Head of caudate nucleus (tissue), 42 donors: ENCODE data around the gene SHISA6.
A peak's percentile ranks its signal among the peaks of the same experiment; 100 is the strongest.

Experiments
- DNase-seq, 42 donors: peaks; one replicate each; pipeline versions ENCODE4 v3.0.0 to v3.0.0-alpha.2; 2020 to 2021; ENCODE audit warnings: mixed read lengths in 7 of 42
- intact Hi-C: fragments of 100-400 bp; cut with DNase I; formaldehyde crosslinking; loops from one replicate; pipeline ENCODE4 v1.15.0; 2022

SHISA6 gene

GRCh38 chr17:11330826-11331225 is 89.8 kb downstream of the SHISA6 start:
- DNase-seq = peak in 1 of 42 donors; percentile 31
- intact Hi-C loops = no loop called here

GRCh38 chr17:11331547-11332513 is 90.8 kb downstream of the SHISA6 start:
- DNase-seq = peak in 3 of 42 donors; percentile 3 to 24 (median 8)
- intact Hi-C loops = no loop called here

GRCh38 chr17:11332706-11333105 is 91.7 kb downstream of the SHISA6 start:
- peak in 40 of 42 donors; percentile 8 to 79 (median 54) for DNase-seq
- intact Hi-C loops = no loop called here

- intact Hi-C loops = no loop called here
- DNase-seq = peak in 1 of 42 donors; percentile 23
Observed at GRCh38 chr17:11334493-11334892, 93.5 kb downstream of the SHISA6 start.

- intact Hi-C loops = no loop called here
- no peak for DNase-seq
Observed at GRCh38 chr17:11336290-11336689, 95.3 kb downstream of the SHISA6 start.

- no peak for DNase-seq
Observed at GRCh38 chr17:11340803-11341202, 99.8 kb downstream of the SHISA6 start.

GRCh38 chr17:11342138-11342537 is 101.1 kb downstream of the SHISA6 start:
- intact Hi-C loops = no loop called here
- DNase-seq = no peak

More at GRCh38 chr17:11340803-11341202, 99.8 kb downstream of the SHISA6 start:
- intact Hi-C loops = no loop called here

GRCh38 chr17:11349106-11349505 is 108.1 kb downstream of the SHISA6 start:
- intact Hi-C loops = no loop called here
- no peak for DNase-seq

GRCh38 chr17:11351479-11351878 is 110.5 kb downstream of the SHISA6 start:
- intact Hi-C loops = no loop called here
- DNase-seq = no peak

- DNase-seq = peak in 1 of 42 donors; percentile 17
- intact Hi-C loops = no loop called here
Observed at GRCh38 chr17:11353601-11354000, 112.6 kb downstream of the SHISA6 start.

GRCh38 chr17:11356371-11356770 is 115.4 kb downstream of the SHISA6 start:
- DNase-seq = peak in 1 of 42 donors; percentile 30
- intact Hi-C loops = no loop called here

- intact Hi-C loops = no loop called here
- peak in 1 of 42 donors; percentile 19 for DNase-seq
Observed at GRCh38 chr17:11363565-11364117, 122.6 kb downstream of the SHISA6 start.

- DNase-seq = peak in 1 of 42 donors; percentile 8
- intact Hi-C loops = no loop called here
Observed at GRCh38 chr17:11366272-11366850, 125.3 kb downstream of the SHISA6 start.

GRCh38 chr17:11369575-11369974 is 128.6 kb downstream of the SHISA6 start:
- intact Hi-C loops = no loop called here

GRCh38 chr17:11372692-11373091 is 131.7 kb downstream of the SHISA6 start:
- intact Hi-C loops = no loop called here
- DNase-seq = peak in 5 of 42 donors; percentile 4 to 56 (median 20)

More at GRCh38 chr17:11369575-11369974, 128.6 kb downstream of the SHISA6 start:
- peak in 22 of 42 donors; percentile 3 to 60 (median 24) for DNase-seq

GRCh38 chr17:11378506-11378905 is 137.5 kb downstream of the SHISA6 start:
- intact Hi-C loops = no loop called here
- DNase-seq = no peak

GRCh38 chr17:11380761-11381160 is 139.7 kb downstream of the SHISA6 start:
- no peak for DNase-seq
- intact Hi-C loops = no loop called here

- no peak for DNase-seq
- intact Hi-C loops = no loop called here
Observed at GRCh38 chr17:11383157-11383556, 142.1 kb downstream of the SHISA6 start.

- no peak for DNase-seq
- intact Hi-C loops = no loop called here
Observed at GRCh38 chr17:11384131-11384530, 143.1 kb downstream of the SHISA6 start.

GRCh38 chr17:11387610-11388009 is 146.6 kb downstream of the SHISA6 start:
- DNase-seq = no peak
- intact Hi-C loops = no loop called here
